Sigmoid colon (tissue), 3 donors: ENCODE data around the gene FILIP1L.

ENCODE experiments used
- CTCF ChIP-seq, 4 experiments: fragments of 450-650 bp in 3 of 4; fragments of 200-600 bp in 1 of 4; IDR thresholded peaks; one replicate each; pipeline ENCODE4 v1.5.1; 2016 to 2019; ENCODE audit warnings: antibody characterized with exemption in 4 of 4, mild to moderate bottlenecking in 3 of 4, moderate library complexity in 2 of 4
- POLR2A ChIP-seq, 2 donors: fragments of 450-650 bp; IDR thresholded peaks; one replicate each; pipeline ENCODE4 v1.6.1; 2016; ENCODE audit warnings: antibody characterized with exemption in 2 of 2, mild to moderate bottlenecking in 2 of 2, moderate library complexity in 2 of 2

GRCh38 chr3:99941211-99941610, 173.1 kb downstream of the FILIP1L start:
- TF ChIP-seq POLR2A (IDR thresholded peaks at IDR 0.05) (no peak), CTCF (IDR thresholded peaks at IDR 0.05) (no peak)
